PC-9 (cell line): ENCODE results near the gene SACM1L. TPM values are rescaled to one million over a fixed set of nuclear protein-coding genes. Genes with fewer than 3 reads are reported as not detected.

ENCODE experiments used
- BruUV-seq: library from RNA; stranded (reverse); fragments of 400-500 nt; replicated peaks from 2 replicates; lab custom pipeline; 2021; lab: Mats Ljungman, UMichigan
- CTCF ChIA-PET: fragments of 300-600 bp; sonication (Branson Sonifier 250); formaldehyde crosslinking; loops from one replicate; lab custom pipeline; 2022; ENCODE audit warnings: antibody characterized with exemption; lab: Charles Lee
- POLR2A ChIA-PET: fragments of 300-600 bp; sonication (Branson Sonifier 250); formaldehyde crosslinking; loops from one replicate; lab custom pipeline; 2022; ENCODE audit warnings: antibody characterized with exemption; ENCODE audit not compliant: unreplicated experiment; lab: Charles Lee
- DNase-seq, 2 experiments: peaks; one replicate each; pipeline versions ENCODE4 v3.0.0 to v3.0.0-alpha.2; 2015 to 2022; ENCODE audit warnings: mixed read lengths in 1 of 2
- H2AFZ ChIP-seq: fragments of 200-600 bp; sonication (generic); 2 replicates; pipeline ENCODE4 v1.8.1; 2017; ENCODE audit warnings: antibody characterized with exemption
- H3F3A ChIP-seq: fragments of 200-600 bp; sonication (generic); 2 replicates; pipeline ENCODE4 v1.8.1; 2017; ENCODE audit warnings: antibody characterized with exemption, mild to moderate bottlenecking, low read depth; ENCODE audit not compliant: insufficient read depth
- H3K27ac ChIP-seq: fragments of 200-600 bp; sonication (generic); 2 replicates; pipeline ENCODE4 v1.6.1; 2016; ENCODE audit warnings: mixed run types
- H3K27me3 ChIP-seq: fragments of 200-600 bp; sonication (generic); 2 replicates; pipeline ENCODE4 v1.6.1; 2016; ENCODE audit warnings: low read depth, mixed run types; ENCODE audit not compliant: insufficient read depth
- H3K36me3 ChIP-seq: fragments of 200-600 bp; sonication (generic); 2 replicates; pipeline ENCODE4 v1.6.1; 2016; ENCODE audit warnings: low read depth, mixed run types
- H3K4me1 ChIP-seq: fragments of 200-600 bp; sonication (generic); replicated peaks from 2 replicates; pipeline ENCODE4 v1.6.1; 2016; ENCODE audit warnings: mixed run types; ENCODE audit not compliant: insufficient read depth
- H3K4me2 ChIP-seq: fragments of 200-600 bp; sonication (generic); 2 replicates; pipeline ENCODE4 v1.6.1; 2017; ENCODE audit warnings: mixed run types
- H3K4me3 ChIP-seq: fragments of 200-600 bp; sonication (generic); 2 replicates; pipeline ENCODE4 v1.6.1; 2016; ENCODE audit warnings: mixed run types
- H3K79me2 ChIP-seq: fragments of 200-600 bp; sonication (generic); 2 replicates; pipeline ENCODE4 v1.6.1; 2017; ENCODE audit warnings: low read depth, mixed run types
- H3K9me2 ChIP-seq: fragments of 200-600 bp; sonication (generic); 2 replicates; pipeline ENCODE4 v1.8.1; 2017; ENCODE audit warnings: mild to moderate bottlenecking; ENCODE audit not compliant: insufficient read depth
- H3K9me3 ChIP-seq: fragments of 200-600 bp; sonication (generic); 2 replicates; pipeline ENCODE4 v1.8.1; 2016; ENCODE audit warnings: low read depth; ENCODE audit not compliant: insufficient read depth
- H4K20me1 ChIP-seq: fragments of 200-600 bp; sonication (generic); 2 replicates; pipeline ENCODE4 v1.8.1; 2017; ENCODE audit not compliant: insufficient read depth
- CTCF ChIP-seq: fragments of 200-600 bp; sonication (generic); conservative IDR thresholded peaks from 2 replicates; pipeline ENCODE4 v1.6.1; 2017; ENCODE audit warnings: mixed run types, antibody characterized with exemption, mild to moderate bottlenecking, moderate library complexity
- EZH2 ChIP-seq: fragments of 200-600 bp; sonication (generic); IDR thresholded peaks from 2 replicates; pipeline ENCODE4 v1.8.0; 2017; ENCODE audit warnings: antibody characterized with exemption, low read depth
- intact Hi-C: fragments of 100-400 bp; cut with micrococcal nuclease; formaldehyde crosslinking; loops from one replicate; pipeline ENCODE4 v1.10.0; 2022; ENCODE audit not compliant: unreplicated experiment
- total RNA-seq: library from RNA; stranded (reverse); gene quantifications from 2 replicates; pipeline ENCODE4 v1.2.3, GENCODE V29; 2021

The SACM1L gene
- total RNA-seq, 1 experiment from 2014 or later, result 33.9 TPM

- Histone ChIP-seq H3K4me3 (no peak overlapping the region), H2AFZ (no peak overlapping the region), H3F3A (peaks cover 16% of the 10 kb centered on the region; the same call in 1 of the 2 replicates), H3K4me2 (no peak overlapping the region), H4K20me1 (no peaks in the 10 kb centered on the region), H3K9me3 (no peaks in the 10 kb centered on the region), H3K36me3 (0 out of 2 replicates have a peak, but pooled peaks cover 6% of the 10 kb centered on the region), H3K27ac (no peak overlapping the region), H3K9me2 (no peaks in the 10 kb centered on the region), H3K79me2 (no peaks in the 10 kb centered on the region), H3K27me3 (no peaks in the 10 kb centered on the region), H3K4me1 (peaks cover 14% of the 10 kb centered on the region)
- no peak for DNase-seq
- TF ChIP-seq EZH2 (no peak), CTCF (no peak)
- BruUV-seq, result no TSS peak
- POLR2A ChIA-PET, result no interaction called here
- intact Hi-C loops, result loop anchor here (10.0 kb wide), 1 partner anchor 645 kb away; no protein-coding TSS in a partner anchor
- CTCF ChIA-PET, result interaction anchor here (0.6 kb wide), 1 partner anchor 1166 kb away, joined by 3 read pairs; no protein-coding TSS in a partner anchor
Observed at GRCh38 chr3:45679805-45680204, 9.4 kb upstream of the SACM1L start.

GRCh38 chr3:45681221-45681620 lies 8.0 kb upstream of the SACM1L start:
- TF ChIP-seq CTCF, result no peak
- TF ChIP-seq EZH2, result no peak
- H3K9me2 ChIP-seq, result no peaks in the 10 kb centered on the region
- H4K20me1 ChIP-seq, result no peaks in the 10 kb centered on the region
- CTCF ChIA-PET, result no interaction called here
- H3F3A ChIP-seq, result peaks cover 16% of the 10 kb centered on the region; the same call in 1 of the 2 replicates
- DNase-seq, result no peak
- POLR2A ChIA-PET, result no interaction called here
- no peak overlapping the region for H3K27ac ChIP-seq
- H3K27me3 ChIP-seq, result no peaks in the 10 kb centered on the region
- no peak overlapping the region for H3K4me3 ChIP-seq
- H2AFZ ChIP-seq, result no peak overlapping the region
- peaks cover 14% of the 10 kb centered on the region for H3K4me1 ChIP-seq
- H3K4me2 ChIP-seq, result no peak overlapping the region
- intact Hi-C loops, result loop anchor here (10.0 kb wide), 1 partner anchor 646 kb away; no protein-coding TSS in a partner anchor
- no TSS peak for BruUV-seq
- H3K9me3 ChIP-seq, result no peaks in the 10 kb centered on the region
- H3K36me3 ChIP-seq, result 0 out of 2 replicates have a peak, but pooled peaks cover 6% of the 10 kb centered on the region
- no peaks in the 10 kb centered on the region for H3K79me2 ChIP-seq

GRCh38 chr3:45681846-45682245 lies 7.3 kb upstream of the SACM1L start:
- no peaks in the 10 kb centered on the region for H3K9me2 ChIP-seq
- H2AFZ ChIP-seq, result no peak overlapping the region
- H3K36me3 ChIP-seq, result 0 out of 2 replicates have a peak, but pooled peaks cover 6% of the 10 kb centered on the region
- ChIA-PET CTCF (no interaction called here), POLR2A (no interaction called here)
- H3K27ac ChIP-seq, result no peak overlapping the region
- TF ChIP-seq CTCF, result no peak
- TF ChIP-seq EZH2, result no peak
- no peak overlapping the region for H3K4me2 ChIP-seq
- no peaks in the 10 kb centered on the region for H3K27me3 ChIP-seq
- H3K4me3 ChIP-seq, result no peak overlapping the region
- no peaks in the 10 kb centered on the region for H4K20me1 ChIP-seq
- no peak for DNase-seq
- intact Hi-C loops, result loop anchor here (10.0 kb wide), 1 partner anchor 647 kb away; no protein-coding TSS in a partner anchor
- H3K9me3 ChIP-seq, result no peaks in the 10 kb centered on the region
- no TSS peak for BruUV-seq
- no peaks in the 10 kb centered on the region for H3K79me2 ChIP-seq
- H3K4me1 ChIP-seq, result peaks cover 9% of the 10 kb centered on the region
- peaks cover 10% of the 10 kb centered on the region; the same call in 1 of the 2 replicates for H3F3A ChIP-seq
